Measurements from ENCODE around the gene S100A11.

Gene S100A11

GRCh38 chr1:151998611-151999362, 38.0 kb downstream of the S100A11 start:
- no peak overlapping the region for H3K4me3 ChIP-seq (ENCODE audit: low read depth, low read length)
- TF ChIP-seq CTCF (IDR thresholded peaks at IDR 0.05; ENCODE audit: control insufficient read depth, extremely low read depth, insufficient read depth), result no peak
- DNase-seq (ENCODE audit: low read depth), result no peak

- H3K4me3 ChIP-seq (ENCODE audit: low read depth, low read length), result no peak overlapping the region
- TF ChIP-seq CTCF (IDR thresholded peaks at IDR 0.05; ENCODE audit: control insufficient read depth, extremely low read depth, insufficient read depth), result no peak
- DNase-seq (ENCODE audit: low read depth), result no peak
Observed at GRCh38 chr1:151997284-151997570, 39.6 kb downstream of the S100A11 start.

- no peak overlapping the region for H3K4me3 ChIP-seq (ENCODE audit: low read depth, low read length)
- no peak for DNase-seq (ENCODE audit: low read depth)
- no peak for TF ChIP-seq CTCF (IDR thresholded peaks at IDR 0.05; ENCODE audit: control insufficient read depth, extremely low read depth, insufficient read depth)
Observed at GRCh38 chr1:151995774-151996173, 41.0 kb downstream of the S100A11 start.

GRCh38 chr1:151994956-151995355, 41.8 kb downstream of the S100A11 start:
- DNase-seq (ENCODE audit: low read depth), result no peak
- no peak for TF ChIP-seq CTCF (IDR thresholded peaks at IDR 0.05; ENCODE audit: control insufficient read depth, extremely low read depth, insufficient read depth)
- no peak overlapping the region for H3K4me3 ChIP-seq (ENCODE audit: low read depth, low read length)

- H3K4me3 ChIP-seq (ENCODE audit: low read depth, low read length), result no peak within 1 kb of the TSS; the same call in 1 of the 2 replicates
- no peak for DNase-seq (ENCODE audit: low read depth)
- TF ChIP-seq CTCF (IDR thresholded peaks at IDR 0.05; ENCODE audit: control insufficient read depth, extremely low read depth, insufficient read depth), result no peak
Observed at GRCh38 chr1:151993734-151994496, 42.9 kb downstream of the S100A11 start, which contains the start of gene S100A10. S100A10 (minus strand) TSS chr1:151993859; CDS start chr1:151986230, 7,629 bp downstream.

GRCh38 chr1:151993084-151993733, 43.6 kb downstream of the S100A11 start:
- no peak for DNase-seq (ENCODE audit: low read depth)

More at GRCh38 chr1:151993084-151993733, 43.6 kb downstream of the S100A11 start:
- TF ChIP-seq CTCF (IDR thresholded peaks at IDR 0.05; ENCODE audit: control insufficient read depth, extremely low read depth, insufficient read depth), result no peak
- no peak overlapping the region for H3K4me3 ChIP-seq (ENCODE audit: low read depth, low read length)
